ENCODE measurements around the gene GRIA3. TPM values are rescaled to one million over a fixed set of nuclear protein-coding genes. Genes with fewer than 3 reads are reported as not detected.

The GRIA3 gene
- total RNA-seq, 1 experiment from 2014 or later = 1.4 TPM

DNA sequence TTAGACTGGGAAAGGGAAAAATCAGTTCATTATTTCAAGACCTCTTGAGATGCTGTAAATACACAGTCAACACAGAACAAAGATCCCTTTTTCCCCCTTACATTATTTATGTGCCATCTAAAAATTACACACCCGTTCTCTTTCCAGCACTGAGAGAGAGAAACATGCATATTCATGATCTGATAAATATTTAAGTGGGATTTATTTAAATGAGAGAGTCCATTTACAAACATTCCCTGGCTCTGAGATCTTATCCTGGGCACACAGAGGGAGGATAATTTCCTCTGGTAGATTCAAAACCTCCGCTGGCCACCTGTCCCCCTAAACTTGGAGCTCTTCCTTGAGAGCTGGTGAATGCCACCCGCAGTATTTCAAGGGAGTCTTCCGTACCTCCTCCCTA lies 88.6 kb downstream of the GRIA3 start:
- Histone ChIP-seq H2AK5ac (ENCODE audit: insufficient read length, low read length) (no peak overlapping the region), H3K4ac (ENCODE audit: low read depth, low read length) (no peak overlapping the region), H3K23me2 (ENCODE audit: insufficient read length, low read depth, low read length, poor library complexity, severe bottlenecking) (no peaks in the 10 kb centered on the region), H3K79me2 (ENCODE audit: insufficient read depth, low read length) (no peaks in the 10 kb centered on the region), H3K27ac (ENCODE audit: insufficient read length, low read depth, low read length) (no peak overlapping the region), H2BK15ac (ENCODE audit: low read depth, low read length) (no peak overlapping the region), H3K56ac (ENCODE audit: insufficient read length, low read depth, low read length) (no peak overlapping the region), H2BK12ac (ENCODE audit: insufficient read length, low read depth, low read length) (no peak overlapping the region), H2BK120ac (ENCODE audit: low read depth, low read length, poor library complexity, severe bottlenecking) (no peak overlapping the region), H3K9me3 (ENCODE audit: control insufficient read depth, low read depth, low read length) (peaks cover 44% of the 10 kb centered on the region), H4K8ac (replicated peaks; ENCODE audit: insufficient read length, low read depth, low read length) (no peak overlapping the region), H4K91ac (ENCODE audit: insufficient read length, low read depth, low read length) (no peak overlapping the region), H3K4me2 (ENCODE audit: insufficient read depth, insufficient read length, low read length) (no peak overlapping the region), H3K18ac (ENCODE audit: insufficient read length, low read depth, low read length) (no peak overlapping the region), H4K5ac (ENCODE audit: insufficient read length, low read depth, low read length) (no peak overlapping the region), H3K14ac (ENCODE audit: insufficient read depth, low read length) (no peak overlapping the region), H2BK20ac (ENCODE audit: low read depth, low read length, poor library complexity, severe bottlenecking) (no peak overlapping the region), H3K9ac (ENCODE audit: extremely low read depth, insufficient read length, low read length) (no peak overlapping the region), H3K79me1 (ENCODE audit: insufficient read depth, low read depth, low read length, poor library complexity, severe bottlenecking) (no peaks in the 10 kb centered on the region), H2AFZ (ENCODE audit: low read length) (no peak overlapping the region), H3K27me3 (ENCODE audit: insufficient read depth, low read length) (no peaks in the 10 kb centered on the region), H3K23ac (ENCODE audit: insufficient read length, low read depth, low read length) (no peak overlapping the region), H3T11ph (ENCODE audit: low read length) (no peak overlapping the region), H3K4me1 (ENCODE audit: insufficient read depth, low read length) (no peaks in the 10 kb centered on the region), H4K20me1 (ENCODE audit: control insufficient read depth, insufficient read depth, insufficient read length) (no peaks in the 10 kb centered on the region), H2BK5ac (ENCODE audit: insufficient read length, low read length) (no peak overlapping the region)
- no peak overlapping the region for H3K4me3 Mint-ChIP-seq
- no peaks in the 10 kb centered on the region for H3K4me1 Mint-ChIP-seq
- H3K27ac Mint-ChIP-seq = no peak overlapping the region
- no peak for TF ChIP-seq CTCF (conservative IDR thresholded peaks at IDR 0.05)
- no peaks in the 10 kb centered on the region for H3K27me3 Mint-ChIP-seq (ENCODE audit: low read depth)
- peaks cover 0 to 54% of the 10 kb centered on the region in 2 experiments; a peak in 2 of 5 replicates for H3K9me3 Mint-ChIP-seq
- no peak for DNase-seq
- no CpG with 5 or more reads among the region's 4 CpGs for WGBS (ENCODE audit: extremely low coverage, insufficient read length, low lambda C conversion rate)
- H3K36me3 Mint-ChIP-seq (ENCODE audit: insufficient read depth in 1 of 3, low read depth in 3 of 3) = no peaks in the 10 kb centered on the region

Measured in H9 (cell line).